HG03025 (cell line): Measurements from ENCODE around the gene ITGB1BP2.
"Not testable (repeated sequence)": the region's sequence is repeated elsewhere in the genome, so short reads cannot be mapped to it uniquely, and the experiment has no call there.

Experiments used
- ATAC-seq: cut with Tn5 transposase; IDR thresholded peaks from one replicate; pipeline ENCODE4 v1.9.1; 2021; ENCODE audit warnings: mild to moderate bottlenecking, moderate library complexity; ENCODE audit not compliant: unreplicated experiment, low FRiP score

ITGB1BP2 gene

GRCh38 chrX:71300495-71300894 is 1.1 kb upstream of the ITGB1BP2 start:
- ATAC-seq = not testable (repeated sequence)

GRCh38 chrX:71302461-71303213 is 1.1 kb downstream of the ITGB1BP2 start:
- ATAC-seq = no peak

GRCh38 chrX:71304561-71304960 is 3.0 kb downstream of the ITGB1BP2 start:
- ATAC-seq = no peak

- ATAC-seq = no peak
These were observed 14.4 kb downstream of the ITGB1BP2 start for GRCh38 chrX:71315917-71316316.

- not testable (repeated sequence) for ATAC-seq
These were observed 15.4 kb downstream of the ITGB1BP2 start for GRCh38 chrX:71316959-71317358.

- ATAC-seq = no peak
These were observed 18.6 kb downstream of the ITGB1BP2 start for GRCh38 chrX:71320126-71320525.

GRCh38 chrX:71321731-71322130 is 20.2 kb downstream of the ITGB1BP2 start:
- no peak for ATAC-seq

GRCh38 chrX:71324452-71324851 is 22.9 kb downstream of the ITGB1BP2 start:
- not testable (repeated sequence) for ATAC-seq

- ATAC-seq = no peak
These were observed 24.8 kb downstream of the ITGB1BP2 start for GRCh38 chrX:71326394-71326793.

- ATAC-seq = not testable (repeated sequence)
These were observed 47.7 kb downstream of the ITGB1BP2 start for GRCh38 chrX:71349151-71349665.

- not testable (repeated sequence) for ATAC-seq
These were observed 48.3 kb downstream of the ITGB1BP2 start for GRCh38 chrX:71349867-71350266.

- not testable (repeated sequence) for ATAC-seq
These were observed 50.9 kb downstream of the ITGB1BP2 start for GRCh38 chrX:71352439-71352838.
